Measurements from ENCODE around the gene CFAP61.

CFAP61 gene

GRCh38 chr20:20409331-20409730 is 357.0 kb downstream of the CFAP61 start:
- H3K9me3 Mint-ChIP-seq, result no peaks in the 10 kb centered on the region
- no peak overlapping the region for H3K4me3 Mint-ChIP-seq
- H3K27ac Mint-ChIP-seq, result peak overlapping the region; percentile 9
- DNase-seq, result no peak
- ATAC-seq, result no peak
- H3K27me3 Mint-ChIP-seq, result no peaks in the 10 kb centered on the region
- H3K36me3 Mint-ChIP-seq (ENCODE audit: low read depth), result peaks cover 15% of the 10 kb centered on the region
- H3K4me1 Mint-ChIP-seq, result peaks cover 28% of the 10 kb centered on the region
